Measurements from ENCODE around the gene ANXA4.
"Not testable (repeated sequence)": the region's sequence is repeated elsewhere in the genome, so short reads cannot be mapped to it uniquely, and the experiment has no call there.

Gene ANXA4

GRCh38 chr2:69745035-69745434 lies 3.1 kb downstream of the ANXA4 start:
- H3K27ac ChIP-seq, result no peak overlapping the region
- DNase-seq (ENCODE audit: low read depth, low spot score), result no peak

GRCh38 chr2:69750246-69750645 lies 8.3 kb downstream of the ANXA4 start:
- no peak overlapping the region for H3K27ac ChIP-seq
- no peak for DNase-seq (ENCODE audit: low read depth, low spot score)

GRCh38 chr2:69753659-69754363 lies 11.9 kb downstream of the ANXA4 start:
- no peak overlapping the region for H3K27ac ChIP-seq

GRCh38 chr2:69754633-69755032 lies 12.7 kb downstream of the ANXA4 start:
- DNase-seq (ENCODE audit: low read depth, low spot score), result no peak

More at GRCh38 chr2:69753659-69754363, 11.9 kb downstream of the ANXA4 start:
- DNase-seq (ENCODE audit: low read depth, low spot score), result no peak

GRCh38 chr2:69755862-69756467 lies 14.0 kb downstream of the ANXA4 start:
- no peak for DNase-seq (ENCODE audit: low read depth, low spot score)
- peak overlapping the region; percentile 18 for H3K27ac ChIP-seq

More at GRCh38 chr2:69754633-69755032, 12.7 kb downstream of the ANXA4 start:
- no peak overlapping the region for H3K27ac ChIP-seq

GRCh38 chr2:69762025-69762424 lies 20.1 kb downstream of the ANXA4 start:
- DNase-seq (ENCODE audit: low read depth, low spot score), result no peak
- peak overlapping the region; percentile 56 for H3K27ac ChIP-seq

GRCh38 chr2:69762513-69763494 lies 20.9 kb downstream of the ANXA4 start:
- DNase-seq (ENCODE audit: low read depth, low spot score), result no peak
- peak overlapping the region; percentile 56 for H3K27ac ChIP-seq

GRCh38 chr2:69763831-69764230 lies 21.9 kb downstream of the ANXA4 start:
- H3K27ac ChIP-seq, result peak overlapping the region; percentile 56
- not testable (repeated sequence) for DNase-seq (ENCODE audit: low read depth, low spot score)

- DNase-seq (ENCODE audit: low read depth, low spot score), result no peak
- no peak overlapping the region for H3K27ac ChIP-seq
These were observed 22.6 kb downstream of the ANXA4 start for GRCh38 chr2:69764286-69765095.

GRCh38 chr2:69765096-69765380 lies 23.1 kb downstream of the ANXA4 start:
- DNase-seq (ENCODE audit: low read depth, low spot score), result no peak
- H3K27ac ChIP-seq, result peak overlapping the region; percentile 26

GRCh38 chr2:69766014-69766413 lies 24.1 kb downstream of the ANXA4 start:
- no peak for DNase-seq (ENCODE audit: low read depth, low spot score)
- H3K27ac ChIP-seq, result peak overlapping the region; percentile 26

- peak overlapping the region; percentile 26 for H3K27ac ChIP-seq
- DNase-seq (ENCODE audit: low read depth, low spot score), result no peak
These were observed 25.1 kb downstream of the ANXA4 start for GRCh38 chr2:69767034-69767433.

- no peak for DNase-seq (ENCODE audit: low read depth, low spot score)
- H3K27ac ChIP-seq, result no peak overlapping the region
These were observed 26.3 kb downstream of the ANXA4 start for GRCh38 chr2:69768235-69768634.

GRCh38 chr2:69768789-69769188 lies 26.9 kb downstream of the ANXA4 start:
- no peak for DNase-seq (ENCODE audit: low read depth, low spot score)
- peak overlapping the region; percentile 74 for H3K27ac ChIP-seq

GRCh38 chr2:69769272-69769671 lies 27.3 kb downstream of the ANXA4 start:
- no peak for DNase-seq (ENCODE audit: low read depth, low spot score)
- H3K27ac ChIP-seq, result peak overlapping the region; percentile 74

- DNase-seq (ENCODE audit: low read depth, low spot score), result peak; percentile 66
- peak overlapping the region; percentile 74 for H3K27ac ChIP-seq
These were observed 28.3 kb downstream of the ANXA4 start for GRCh38 chr2:69770193-69770702.

- peak overlapping the region; percentile 74 for H3K27ac ChIP-seq
- DNase-seq (ENCODE audit: low read depth, low spot score), result no peak
These were observed 28.8 kb downstream of the ANXA4 start for GRCh38 chr2:69770747-69771146.

GRCh38 chr2:69771461-69771860 lies 29.5 kb downstream of the ANXA4 start:
- H3K27ac ChIP-seq, result no peak overlapping the region
- no peak for DNase-seq (ENCODE audit: low read depth, low spot score)

- DNase-seq (ENCODE audit: low read depth, low spot score), result no peak
- H3K27ac ChIP-seq, result peak overlapping the region; percentile 39
These were observed 31.3 kb downstream of the ANXA4 start for GRCh38 chr2:69773206-69773605.

All from epithelial cell of prostate (primary cell).